ENCODE data around the gene ANKRD12.

DNA sequence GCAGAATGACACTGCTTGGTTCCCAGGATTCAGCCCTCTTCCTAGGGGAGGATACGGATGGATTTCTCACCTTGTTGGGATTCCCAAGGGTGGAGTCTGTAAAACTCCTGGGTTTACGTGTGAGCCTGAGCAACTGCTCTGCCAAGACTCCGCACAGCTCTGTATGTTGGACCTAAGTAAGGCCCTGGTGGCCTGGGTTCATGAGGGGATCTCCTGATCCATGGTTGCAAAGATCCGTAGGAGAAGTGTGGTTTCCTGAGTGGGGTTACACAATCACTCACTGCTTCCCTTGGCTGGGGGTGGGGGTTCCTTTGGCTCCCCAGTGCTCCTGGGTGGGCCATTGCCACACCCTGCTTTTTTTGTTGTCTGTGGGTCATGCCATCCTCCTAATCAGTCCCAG, 37.7 kb downstream of the ANKRD12 start:
- TF ChIP-seq, protein P1, sequence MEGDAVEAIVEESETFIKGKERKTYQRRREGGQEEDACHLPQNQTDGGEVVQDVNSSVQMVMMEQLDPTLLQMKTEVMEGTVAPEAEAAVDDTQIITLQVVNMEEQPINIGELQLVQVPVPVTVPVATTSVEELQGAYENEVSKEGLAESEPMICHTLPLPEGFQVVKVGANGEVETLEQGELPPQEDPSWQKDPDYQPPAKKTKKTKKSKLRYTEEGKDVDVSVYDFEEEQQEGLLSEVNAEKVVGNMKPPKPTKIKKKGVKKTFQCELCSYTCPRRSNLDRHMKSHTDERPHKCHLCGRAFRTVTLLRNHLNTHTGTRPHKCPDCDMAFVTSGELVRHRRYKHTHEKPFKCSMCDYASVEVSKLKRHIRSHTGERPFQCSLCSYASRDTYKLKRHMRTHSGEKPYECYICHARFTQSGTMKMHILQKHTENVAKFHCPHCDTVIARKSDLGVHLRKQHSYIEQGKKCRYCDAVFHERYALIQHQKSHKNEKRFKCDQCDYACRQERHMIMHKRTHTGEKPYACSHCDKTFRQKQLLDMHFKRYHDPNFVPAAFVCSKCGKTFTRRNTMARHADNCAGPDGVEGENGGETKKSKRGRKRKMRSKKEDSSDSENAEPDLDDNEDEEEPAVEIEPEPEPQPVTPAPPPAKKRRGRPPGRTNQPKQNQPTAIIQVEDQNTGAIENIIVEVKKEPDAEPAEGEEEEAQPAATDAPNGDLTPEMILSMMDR (IDR thresholded peaks at IDR 0.05), result no peak
- TF ChIP-seq POLR2A (IDR thresholded peaks at IDR 0.05) (no peak), POLR2AphosphoS5 (IDR thresholded peaks at IDR 0.05; ENCODE audit: insufficient read depth in 1 of 2, low read depth in 1 of 2) (no peak)
